ENCODE measurements around the gene BMP4. TPM values are rescaled to one million over a fixed set of nuclear protein-coding genes. Genes with fewer than 3 reads are reported as not detected.
A peak's percentile ranks its signal among the peaks of the same experiment; 100 is the strongest.

Gene BMP4
- total RNA-seq, 1 donor from 2014 or later, result 11.5 TPM

- intact Hi-C loops (cut with DNase I), result no loop called here
- H3K27ac ChIP-seq, result no peak overlapping the region
- no peak for TF ChIP-seq CTCF (IDR thresholded peaks at IDR 0.05)
- no peaks in the 10 kb centered on the region for H3K9me3 ChIP-seq
- H3K27me3 ChIP-seq (ENCODE audit: low read depth), result peaks cover 34% of the 10 kb centered on the region
- H3K4me3 ChIP-seq, result peak overlapping the region; percentile 69
- peaks cover 17% of the 10 kb centered on the region for H3K4me1 ChIP-seq
- DNase-seq, result no peak
- no peak for ATAC-seq
- H3K36me3 ChIP-seq, result peaks cover 16% of the 10 kb centered on the region
Measured at GRCh38 chr14:53951627-53952303, 4.9 kb downstream of the BMP4 start.

- no peak for DNase-seq
- H3K27ac ChIP-seq, result no peak overlapping the region
- H3K4me1 ChIP-seq, result peaks cover 14% of the 10 kb centered on the region
- no peak for TF ChIP-seq CTCF (IDR thresholded peaks at IDR 0.05)
- H3K36me3 ChIP-seq, result peaks cover 16% of the 10 kb centered on the region
- H3K27me3 ChIP-seq (ENCODE audit: low read depth), result peaks cover 37% of the 10 kb centered on the region
- intact Hi-C loops (cut with DNase I), result no loop called here
- H3K4me3 ChIP-seq, result peak overlapping the region; percentile 69
- ATAC-seq, result no peak
- no peaks in the 10 kb centered on the region for H3K9me3 ChIP-seq
Measured at GRCh38 chr14:53951243-53951626, 5.4 kb downstream of the BMP4 start.

GRCh38 chr14:53950031-53950793, 6.4 kb downstream of the BMP4 start:
- Histone ChIP-seq H3K27me3 (ENCODE audit: low read depth) (peaks cover 31% of the 10 kb centered on the region), H3K36me3 (peaks cover 16% of the 10 kb centered on the region), H3K4me1 (peaks cover 4% of the 10 kb centered on the region), H3K9me3 (no peaks in the 10 kb centered on the region), H3K27ac (no peak overlapping the region), H3K4me3 (peak overlapping the region; percentile 69)
- TF ChIP-seq CTCF (IDR thresholded peaks at IDR 0.05), result no peak
- intact Hi-C loops (cut with DNase I), result no loop called here
- ATAC-seq, result no peak
- DNase-seq, result no peak

- peaks cover 23% of the 10 kb centered on the region for H3K27me3 ChIP-seq (ENCODE audit: low read depth)
- H3K4me1 ChIP-seq, result no peaks in the 10 kb centered on the region
- no peak overlapping the region for H3K27ac ChIP-seq
- ATAC-seq (no peak), DNase-seq (no peak)
- no peaks in the 10 kb centered on the region for H3K9me3 ChIP-seq
- TF ChIP-seq CTCF (IDR thresholded peaks at IDR 0.05), result no peak
- intact Hi-C loops (cut with DNase I), result no loop called here
- peaks cover 16% of the 10 kb centered on the region for H3K36me3 ChIP-seq
- no peak overlapping the region for H3K4me3 ChIP-seq
Measured at GRCh38 chr14:53949201-53949600, 7.4 kb downstream of the BMP4 start.

- Histone ChIP-seq H3K9me3 (no peaks in the 10 kb centered on the region), H3K27ac (no peak overlapping the region), H3K36me3 (peaks cover 16% of the 10 kb centered on the region), H3K4me1 (no peaks in the 10 kb centered on the region), H3K27me3 (ENCODE audit: low read depth) (peaks cover 14% of the 10 kb centered on the region), H3K4me3 (no peak overlapping the region)
- ATAC-seq (no peak), DNase-seq (no peak)
- TF ChIP-seq CTCF (IDR thresholded peaks at IDR 0.05), result no peak
- intact Hi-C loops (cut with DNase I), result no loop called here
Measured at GRCh38 chr14:53948205-53948884, 8.3 kb downstream of the BMP4 start.
